Mesothelial cell of epicardium (in vitro differentiated cells): ENCODE results near the gene ZNF343. TPM values are rescaled to one million over a fixed set of nuclear protein-coding genes. Genes with fewer than 3 reads are reported as not detected.

Source experiments
- DNase-seq, 2 experiments: peaks; one replicate each; pipeline ENCODE4 v3.0.0; 2021; ENCODE audit warnings: low spot score in 2 of 2; ENCODE audit not compliant: unreplicated experiment in 2 of 2
- H3K27ac Mint-ChIP-seq: 2 replicates; pipeline ENCODE4 v1.8.0; 2021; ENCODE audit warnings: mixed read lengths
- H3K27me3 Mint-ChIP-seq: 2 replicates; pipeline ENCODE4 v1.8.0; 2021; ENCODE audit warnings: low read depth, mixed read lengths
- H3K36me3 Mint-ChIP-seq: 2 replicates; pipeline ENCODE4 v1.8.0; 2021; ENCODE audit warnings: mixed read lengths
- H3K4me1 Mint-ChIP-seq: 2 replicates; pipeline ENCODE4 v1.8.0; 2021; ENCODE audit warnings: mixed read lengths
- H3K4me3 Mint-ChIP-seq: 2 replicates; pipeline ENCODE4 v1.8.0; 2021; ENCODE audit warnings: mild to moderate bottlenecking, moderate library complexity, mixed read lengths
- H3K9me3 Mint-ChIP-seq: 2 replicates; pipeline ENCODE4 v1.8.0; 2021; ENCODE audit warnings: mixed read lengths
- CTCF ChIP-seq: fragments of 200-600 bp; sonication (generic); IDR thresholded peaks from one replicate; pipeline ENCODE4 v1.5.0; 2021; ENCODE audit warnings: antibody characterized with exemption; ENCODE audit not compliant: unreplicated experiment
- total RNA-seq: library from RNA; stranded (reverse); gene quantifications from 3 replicates; pipeline ENCODE4 v1.2.1, GENCODE V29; 2021

ZNF343 gene
- total RNA-seq, 1 donor from 2014 or later = 12.0 TPM

DNA sequence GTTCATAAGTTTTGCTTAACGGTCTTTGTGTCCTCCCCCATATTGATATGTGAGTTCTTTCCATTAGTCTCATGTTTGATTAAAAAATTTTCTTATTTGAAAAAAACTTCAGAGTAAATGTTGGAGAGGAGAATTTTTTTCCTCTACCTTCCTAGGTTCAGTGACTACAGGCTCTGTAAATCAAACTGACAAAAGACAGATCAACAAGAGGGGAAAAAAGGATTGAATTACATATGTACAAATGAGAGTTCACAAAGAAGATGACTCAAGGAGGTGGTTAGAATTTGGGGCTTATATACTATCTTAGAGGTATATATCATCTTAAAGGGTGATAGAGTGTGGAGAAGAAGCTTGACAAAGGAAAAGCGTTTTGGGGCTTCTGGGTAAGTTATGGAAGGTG lies 33.2 kb upstream of the ZNF343 start:
- TF ChIP-seq CTCF = no peak
- H3K27ac Mint-ChIP-seq = no peak overlapping the region
- peaks cover 4% of the 10 kb centered on the region for H3K4me1 Mint-ChIP-seq
- peaks cover 74% of the 10 kb centered on the region for H3K27me3 Mint-ChIP-seq
- peaks cover 5% of the 10 kb centered on the region for H3K9me3 Mint-ChIP-seq
- no peaks in the 10 kb centered on the region for H3K36me3 Mint-ChIP-seq
- no peak overlapping the region for H3K4me3 Mint-ChIP-seq
- no peak for DNase-seq

DNA sequence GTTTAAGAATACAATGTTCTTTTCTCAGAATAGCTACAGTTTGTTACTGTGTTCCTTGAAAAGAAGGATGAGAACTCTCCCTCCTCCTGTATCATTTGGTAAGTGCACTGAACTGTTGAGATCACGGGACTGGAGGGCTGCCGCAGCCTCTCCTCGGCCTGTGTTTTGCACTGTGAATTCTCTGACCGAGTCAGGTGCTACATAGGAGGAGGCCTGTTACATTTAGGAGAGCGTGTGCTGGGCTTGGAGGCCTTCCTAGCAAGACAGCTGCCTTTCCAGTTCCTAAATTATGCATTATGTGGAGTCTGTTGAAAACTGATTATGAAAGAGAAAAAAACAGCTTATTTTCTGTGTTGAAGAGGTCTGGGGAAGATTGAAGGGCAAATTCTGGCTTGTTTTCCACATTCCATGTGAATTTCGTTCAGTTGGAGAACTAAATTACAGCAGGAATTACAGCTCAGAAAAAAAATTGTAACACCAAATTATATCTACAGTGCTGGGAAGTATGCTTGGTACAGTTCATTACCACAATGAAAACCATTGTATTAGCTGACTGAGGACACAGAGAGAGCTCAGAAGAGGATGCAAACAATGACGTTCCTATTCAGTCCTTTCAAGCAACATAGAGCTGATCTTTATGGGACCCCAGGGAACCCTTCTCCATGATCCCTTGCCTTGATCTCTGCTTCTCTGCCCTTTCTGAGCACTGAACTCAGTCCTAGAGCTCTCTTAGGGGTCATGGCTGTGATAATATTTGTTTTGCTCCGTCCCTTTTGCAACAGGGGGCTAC lies 30.4 kb upstream of the ZNF343 start:
- Mint-ChIP-seq H3K27me3 (peaks cover 70% of the 10 kb centered on the region), H3K27ac (no peak overlapping the region), H3K4me1 (peaks cover 8% of the 10 kb centered on the region), H3K36me3 (no peaks in the 10 kb centered on the region), H3K4me3 (no peak overlapping the region), H3K9me3 (no peaks in the 10 kb centered on the region)
- no peak for TF ChIP-seq CTCF
- DNase-seq = no peak

DNA sequence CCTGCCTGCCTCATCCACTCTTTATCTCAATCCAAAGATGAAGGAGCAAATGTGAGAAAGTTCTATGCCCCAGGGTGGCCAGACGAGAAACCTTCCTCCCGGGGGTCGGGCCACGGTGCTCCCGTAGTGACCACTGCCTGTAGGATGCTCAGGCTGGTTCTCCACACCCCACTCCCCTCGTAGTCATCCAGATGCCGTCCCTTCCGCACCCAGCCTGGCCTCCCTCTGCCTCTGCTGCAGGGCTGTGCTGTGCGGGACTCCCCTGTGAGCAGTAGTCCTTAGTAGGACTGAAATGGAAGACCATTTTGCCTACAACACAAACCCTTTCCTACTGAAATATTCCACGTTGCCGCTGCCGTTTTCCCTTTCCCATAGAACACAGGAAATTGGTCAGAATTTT lies 29.6 kb upstream of the ZNF343 start:
- H3K27me3 Mint-ChIP-seq = peaks cover 72% of the 10 kb centered on the region
- H3K4me3 Mint-ChIP-seq = no peak overlapping the region
- DNase-seq = no peak

GRCh38 chr20:2537101-2537500 lies 28.4 kb upstream of the ZNF343 start:
- Mint-ChIP-seq H3K27me3 (peaks cover 76% of the 10 kb centered on the region), H3K27ac (no peak overlapping the region), H3K9me3 (no peaks in the 10 kb centered on the region), H3K4me1 (peaks cover 12% of the 10 kb centered on the region), H3K36me3 (no peaks in the 10 kb centered on the region), H3K4me3 (no peak overlapping the region)
- TF ChIP-seq CTCF = no peak
- no peak for DNase-seq

More for the DNA sequence above, 29.6 kb upstream of the ZNF343 start:
- no peak overlapping the region for H3K27ac Mint-ChIP-seq
- TF ChIP-seq CTCF = no peak
- no peaks in the 10 kb centered on the region for H3K9me3 Mint-ChIP-seq
- no peaks in the 10 kb centered on the region for H3K36me3 Mint-ChIP-seq
- peaks cover 13% of the 10 kb centered on the region for H3K4me1 Mint-ChIP-seq

DNA sequence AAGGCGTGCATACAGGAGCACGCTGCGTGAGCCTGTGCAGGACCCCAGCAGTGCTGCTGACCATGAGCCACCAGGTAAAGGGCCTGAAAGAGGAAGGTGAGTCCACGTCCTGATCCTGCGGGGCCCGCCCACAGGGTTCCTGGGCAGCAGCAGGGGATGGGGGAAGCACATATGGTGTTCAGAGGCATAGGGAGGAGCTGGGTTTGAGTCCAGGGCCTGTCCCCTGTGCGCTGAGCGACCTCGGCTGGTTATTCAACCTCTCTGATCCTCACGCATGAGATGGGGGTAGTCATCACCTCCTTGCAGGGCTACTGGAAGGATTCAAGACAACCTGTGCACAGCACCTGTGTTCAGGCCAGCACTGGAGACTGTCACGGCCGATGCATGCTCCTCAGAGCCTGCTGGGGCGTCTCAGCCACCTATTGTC lies 27.9 kb upstream of the ZNF343 start, which contains the start of gene TMC2:
Gene TMC2 (plus strand): TSS at position 14 of the 427 bp plus-strand sequence. CDS start 49 bp downstream, at position 63.
- H3K27me3 Mint-ChIP-seq = peaks cover 77% of the 10 kb centered on the region
- H3K4me1 Mint-ChIP-seq = peaks cover 9% of the 10 kb centered on the region
- no peaks in the 10 kb centered on the region for H3K36me3 Mint-ChIP-seq
- no peak for DNase-seq
- no peak within 1 kb of the TSS for H3K4me3 Mint-ChIP-seq
- H3K9me3 Mint-ChIP-seq = no peaks in the 10 kb centered on the region
- TF ChIP-seq CTCF = no peak
- no peak within 1 kb of the TSS for H3K27ac Mint-ChIP-seq
